ENCODE data around the gene MRGPRD.

DNA sequence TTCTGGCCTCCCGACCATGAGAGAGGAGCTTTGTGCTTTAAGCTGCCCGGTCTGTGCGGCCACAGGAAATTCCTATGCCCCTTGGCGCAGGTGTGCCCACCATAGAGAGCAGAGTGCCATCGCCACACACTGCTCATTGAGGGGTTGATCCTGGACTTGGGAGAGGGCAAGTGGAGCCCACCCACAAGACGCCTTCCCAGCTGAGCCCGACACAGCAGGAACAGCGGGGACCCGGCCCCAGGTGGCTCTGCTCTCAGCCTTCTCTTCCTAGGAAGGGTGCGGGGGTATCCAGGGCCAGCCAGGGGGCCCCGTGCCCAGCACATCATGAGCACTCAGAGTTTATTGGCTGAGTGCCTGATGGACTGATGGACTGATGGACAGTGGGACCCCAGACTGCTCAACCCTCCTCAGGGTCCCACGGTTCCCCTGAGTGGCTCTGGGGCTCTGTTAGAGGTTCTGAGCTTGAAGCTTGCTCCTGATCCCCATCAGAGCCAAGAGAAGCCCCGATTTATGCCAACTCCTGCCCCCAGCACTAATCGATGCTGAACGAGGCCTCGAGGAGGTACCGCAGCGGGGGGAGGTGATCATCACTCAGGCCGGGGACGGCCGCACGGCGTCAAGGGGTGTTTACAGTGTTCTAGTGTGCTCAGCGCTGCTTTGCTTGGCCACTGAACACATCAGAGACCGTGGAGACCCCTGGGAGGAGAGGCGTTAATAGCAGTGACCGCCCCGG, 13.5 kb upstream of the MRGPRD start:
- TF ChIP-seq, protein P1, sequence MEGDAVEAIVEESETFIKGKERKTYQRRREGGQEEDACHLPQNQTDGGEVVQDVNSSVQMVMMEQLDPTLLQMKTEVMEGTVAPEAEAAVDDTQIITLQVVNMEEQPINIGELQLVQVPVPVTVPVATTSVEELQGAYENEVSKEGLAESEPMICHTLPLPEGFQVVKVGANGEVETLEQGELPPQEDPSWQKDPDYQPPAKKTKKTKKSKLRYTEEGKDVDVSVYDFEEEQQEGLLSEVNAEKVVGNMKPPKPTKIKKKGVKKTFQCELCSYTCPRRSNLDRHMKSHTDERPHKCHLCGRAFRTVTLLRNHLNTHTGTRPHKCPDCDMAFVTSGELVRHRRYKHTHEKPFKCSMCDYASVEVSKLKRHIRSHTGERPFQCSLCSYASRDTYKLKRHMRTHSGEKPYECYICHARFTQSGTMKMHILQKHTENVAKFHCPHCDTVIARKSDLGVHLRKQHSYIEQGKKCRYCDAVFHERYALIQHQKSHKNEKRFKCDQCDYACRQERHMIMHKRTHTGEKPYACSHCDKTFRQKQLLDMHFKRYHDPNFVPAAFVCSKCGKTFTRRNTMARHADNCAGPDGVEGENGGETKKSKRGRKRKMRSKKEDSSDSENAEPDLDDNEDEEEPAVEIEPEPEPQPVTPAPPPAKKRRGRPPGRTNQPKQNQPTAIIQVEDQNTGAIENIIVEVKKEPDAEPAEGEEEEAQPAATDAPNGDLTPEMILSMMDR (IDR thresholded peaks at IDR 0.05) = no peak
- no peak for TF ChIP-seq EZH2phosphoT487 (IDR thresholded peaks at IDR 0.05)
- no peak for TF ChIP-seq EZH2 (IDR thresholded peaks at IDR 0.05)

All from neural progenitor cell (in vitro differentiated cells).